NCI-H2196 treated with DMSO at 0.1 percent for 48 hours (cell line): ENCODE data around the gene SOX5.
A peak's percentile ranks its signal among the peaks of the same experiment; 100 is the strongest.

Source experiments
- DNase-seq: peaks from one replicate; lab custom pipeline; 2025; ENCODE audit not compliant: unreplicated experiment; lab: John Stamatoyannopoulos, UW

The SOX5 gene

GRCh38 chr12:23949348-23950209 lies at the start of gene SOX5:
Gene SOX5, minus strand, starts transcription at chr12:23949670. Its CDS starts 69 bp downstream, at chr12:23949601.
- peak; percentile 89 for DNase-seq

- no peak for DNase-seq
These were observed 37.6 kb upstream of the SOX5 start for GRCh38 chr12:23987046-23987445.

- DNase-seq, result no peak
These were observed 31.4 kb upstream of the SOX5 start for GRCh38 chr12:23980826-23981225.

GRCh38 chr12:23964812-23965211 lies 15.3 kb upstream of the SOX5 start:
- DNase-seq, result no peak

- DNase-seq, result no peak
These were observed 10.4 kb upstream of the SOX5 start for GRCh38 chr12:23959826-23960225.

GRCh38 chr12:23954332-23954731 lies 4.9 kb upstream of the SOX5 start:
- no peak for DNase-seq

GRCh38 chr12:23952071-23952470 lies 2.6 kb upstream of the SOX5 start:
- no peak for DNase-seq

- DNase-seq, result peak; percentile 80
These were observed 1.4 kb upstream of the SOX5 start for GRCh38 chr12:23950775-23951451.

GRCh38 chr12:23950210-23950774 lies 822 bp upstream of the SOX5 start:
- DNase-seq, result peak; percentile 80

- DNase-seq, result no peak
These were observed 1.2 kb downstream of the SOX5 start for GRCh38 chr12:23948291-23948690.

GRCh38 chr12:23947395-23947794 lies 2.1 kb downstream of the SOX5 start:
- no peak for DNase-seq

- no peak for DNase-seq
These were observed 4.2 kb downstream of the SOX5 start for GRCh38 chr12:23945249-23945648.

- DNase-seq, result peak; percentile 28
These were observed 5.4 kb downstream of the SOX5 start for GRCh38 chr12:23944067-23944466.

GRCh38 chr12:23942841-23943240 lies 6.6 kb downstream of the SOX5 start:
- DNase-seq, result no peak

- DNase-seq, result no peak
These were observed 7.7 kb downstream of the SOX5 start for GRCh38 chr12:23941780-23942179.

- no peak for DNase-seq
These were observed 11.0 kb downstream of the SOX5 start for GRCh38 chr12:23938422-23938821.

- no peak for DNase-seq
These were observed 18.3 kb downstream of the SOX5 start for GRCh38 chr12:23931176-23931575.

GRCh38 chr12:23930599-23930998 lies 18.9 kb downstream of the SOX5 start:
- no peak for DNase-seq

- DNase-seq, result no peak
These were observed 19.6 kb downstream of the SOX5 start for GRCh38 chr12:23929906-23930305.

- no peak for DNase-seq
These were observed 21.6 kb downstream of the SOX5 start for GRCh38 chr12:23927907-23928306.

- no peak for DNase-seq
These were observed 28.2 kb downstream of the SOX5 start for GRCh38 chr12:23921099-23921856.
